ENCODE results near the gene TDRD12. TPM values are rescaled to one million over a fixed set of nuclear protein-coding genes. Genes with fewer than 3 reads are reported as not detected.
"Not testable (repeated sequence)": the region's sequence is repeated elsewhere in the genome, so short reads cannot be mapped to it uniquely, and the experiment has no call there.

Gene TDRD12
- polyA plus RNA-seq, 1 donor (not counting 4 experiments of a cell fraction or from before 2014, with no cell fraction given): 0.04 TPM

DNA sequence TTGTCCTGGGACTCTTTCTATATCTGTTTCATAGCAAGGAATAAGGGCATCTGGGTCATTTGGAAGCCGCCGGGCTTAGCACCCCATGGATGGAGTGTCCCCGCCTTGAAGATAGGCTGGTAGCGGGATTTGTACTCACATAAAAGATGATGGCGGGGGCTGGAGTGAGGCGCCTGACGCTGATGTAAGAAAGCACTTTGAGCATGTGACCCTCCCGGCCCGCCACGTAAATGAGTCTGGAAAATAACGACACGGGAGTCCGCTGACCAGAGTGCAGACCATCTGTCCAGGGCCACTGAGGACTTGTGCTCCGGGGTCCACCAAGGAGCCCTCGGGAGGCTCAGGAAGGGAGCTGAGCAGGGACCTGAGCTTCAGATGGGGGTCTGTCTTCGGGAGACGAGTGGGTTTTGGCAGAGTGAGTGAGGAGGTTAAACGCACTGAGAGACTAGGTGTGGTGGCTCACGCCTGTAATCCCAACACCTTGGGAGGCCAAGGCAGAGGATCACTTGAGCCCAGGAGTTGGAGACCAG lies 124.2 kb downstream of the TDRD12 start:
- TF ChIP-seq CTCF (optimal IDR thresholded peaks at IDR 0.05 in 1 of 3, IDR thresholded peaks at IDR 0.05 in 1 of 3, conservative IDR thresholded peaks at IDR 0.05 in 1 of 3; ENCODE audit: extremely low read depth in 1 of 3, insufficient read depth in 2 of 3, low read length in 3 of 3) (no peak), EZH2 (IDR thresholded peaks at IDR 0.05; ENCODE audit: low read length) (no peak)
- H3K9ac ChIP-seq (ENCODE audit: control insufficient read depth, extremely low read depth, insufficient read depth, low read length): no peak overlapping the region
- no peaks in the 10 kb centered on the region for H3K9me1 ChIP-seq (ENCODE audit: control insufficient read depth, extremely low read depth, insufficient read depth, low read length)
- no peak overlapping the region for H2AFZ ChIP-seq (ENCODE audit: control insufficient read depth, low read length)
- H3K27me3 ChIP-seq (ENCODE audit: control insufficient read depth, extremely low read depth, insufficient read depth, low read length): no peaks in the 10 kb centered on the region
- no peak overlapping the region for H3K4me2 ChIP-seq (ENCODE audit: control insufficient read depth, extremely low read depth, insufficient read depth, low read depth, low read length)
- no peaks in the 10 kb centered on the region for H4K20me1 ChIP-seq (ENCODE audit: control insufficient read depth, extremely low read depth, insufficient read depth, low read length)
- no peaks in the 10 kb centered on the region for H3K9me3 ChIP-seq (ENCODE audit: control insufficient read depth, low read depth, low read length)
- H3K4me3 ChIP-seq (ENCODE audit: control insufficient read depth in 2 of 3, extremely low read depth in 1 of 3, insufficient read depth in 2 of 3, low read depth in 1 of 3, low read length in 3 of 3): no peak overlapping the region
- H3K79me2 ChIP-seq (ENCODE audit: control insufficient read depth, insufficient read depth, low read length): no peaks in the 10 kb centered on the region
- no peaks in the 10 kb centered on the region for H3K4me1 ChIP-seq (ENCODE audit: control insufficient read depth, extremely low read depth, insufficient read depth, low read length)
- H3K27ac ChIP-seq (ENCODE audit: control insufficient read depth, insufficient read depth, low read length): no peak overlapping the region
- H3K36me3 ChIP-seq (ENCODE audit: control insufficient read depth in 2 of 2, extremely low read depth in 1 of 2, insufficient read depth in 2 of 2, low read length in 2 of 2): no peaks in the 10 kb centered on the region
- DNase-seq (ENCODE audit: low read depth, low spot score): no peak
- dilution Hi-C loops (cut with MboI; ENCODE audit: extremely low pct_ligation_motif_present, low sequenced_read_pairs): no loop called here
- no peak for FAIRE-seq

- H3K36me3 ChIP-seq (ENCODE audit: control insufficient read depth in 2 of 2, extremely low read depth in 1 of 2, insufficient read depth in 2 of 2, low read length in 2 of 2); H3K9me3 ChIP-seq (ENCODE audit: control insufficient read depth, low read depth, low read length); dilution Hi-C loops (cut with MboI; ENCODE audit: extremely low pct_ligation_motif_present, low sequenced_read_pairs); H3K27me3 ChIP-seq (ENCODE audit: control insufficient read depth, extremely low read depth, insufficient read depth, low read length); DNase-seq (ENCODE audit: low read depth, low spot score); H3K79me2 ChIP-seq (ENCODE audit: control insufficient read depth, insufficient read depth, low read length); H3K4me2 ChIP-seq (ENCODE audit: control insufficient read depth, extremely low read depth, insufficient read depth, low read depth, low read length); H3K4me3 ChIP-seq (ENCODE audit: control insufficient read depth in 2 of 3, extremely low read depth in 1 of 3, insufficient read depth in 2 of 3, low read depth in 1 of 3, low read length in 3 of 3); H3K27ac ChIP-seq (ENCODE audit: control insufficient read depth, insufficient read depth, low read length); H3K9ac ChIP-seq (ENCODE audit: control insufficient read depth, extremely low read depth, insufficient read depth, low read length); FAIRE-seq; H3K9me1 ChIP-seq (ENCODE audit: control insufficient read depth, extremely low read depth, insufficient read depth, low read length); H3K4me1 ChIP-seq (ENCODE audit: control insufficient read depth, extremely low read depth, insufficient read depth, low read length); H2AFZ ChIP-seq (ENCODE audit: control insufficient read depth, low read length); H4K20me1 ChIP-seq (ENCODE audit: control insufficient read depth, extremely low read depth, insufficient read depth, low read length): not testable (repeated sequence)
Measured at GRCh38 chr19:32848035-32848434, 128.5 kb downstream of the TDRD12 start.

GRCh38 chr19:32852216-32852615 lies 132.6 kb downstream of the TDRD12 start:
- no peaks in the 10 kb centered on the region for H3K27me3 ChIP-seq (ENCODE audit: control insufficient read depth, extremely low read depth, insufficient read depth, low read length)
- dilution Hi-C loops (cut with MboI; ENCODE audit: extremely low pct_ligation_motif_present, low sequenced_read_pairs): no loop called here
- H2AFZ ChIP-seq (ENCODE audit: control insufficient read depth, low read length): no peak overlapping the region
- H3K9me3 ChIP-seq (ENCODE audit: control insufficient read depth, low read depth, low read length): no peaks in the 10 kb centered on the region
- no peak for DNase-seq (ENCODE audit: low read depth, low spot score)
- no peaks in the 10 kb centered on the region for H3K79me2 ChIP-seq (ENCODE audit: control insufficient read depth, insufficient read depth, low read length)
- no peak for FAIRE-seq
- H3K4me1 ChIP-seq (ENCODE audit: control insufficient read depth, extremely low read depth, insufficient read depth, low read length): no peaks in the 10 kb centered on the region
- no peak overlapping the region for H3K27ac ChIP-seq (ENCODE audit: control insufficient read depth, insufficient read depth, low read length)
- no peak overlapping the region for H3K4me2 ChIP-seq (ENCODE audit: control insufficient read depth, extremely low read depth, insufficient read depth, low read depth, low read length)
- no peaks in the 10 kb centered on the region for H3K36me3 ChIP-seq (ENCODE audit: control insufficient read depth in 2 of 2, extremely low read depth in 1 of 2, insufficient read depth in 2 of 2, low read length in 2 of 2)
- no peak overlapping the region for H3K4me3 ChIP-seq (ENCODE audit: control insufficient read depth in 2 of 3, extremely low read depth in 1 of 3, insufficient read depth in 2 of 3, low read depth in 1 of 3, low read length in 3 of 3)
- TF ChIP-seq CTCF (optimal IDR thresholded peaks at IDR 0.05 in 1 of 3, IDR thresholded peaks at IDR 0.05 in 1 of 3, conservative IDR thresholded peaks at IDR 0.05 in 1 of 3; ENCODE audit: extremely low read depth in 1 of 3, insufficient read depth in 2 of 3, low read length in 3 of 3) (no peak), EZH2 (IDR thresholded peaks at IDR 0.05; ENCODE audit: low read length) (no peak)
- no peaks in the 10 kb centered on the region for H3K9me1 ChIP-seq (ENCODE audit: control insufficient read depth, extremely low read depth, insufficient read depth, low read length)
- H4K20me1 ChIP-seq (ENCODE audit: control insufficient read depth, extremely low read depth, insufficient read depth, low read length): no peaks in the 10 kb centered on the region
- H3K9ac ChIP-seq (ENCODE audit: control insufficient read depth, extremely low read depth, insufficient read depth, low read length): no peak overlapping the region

DNA sequence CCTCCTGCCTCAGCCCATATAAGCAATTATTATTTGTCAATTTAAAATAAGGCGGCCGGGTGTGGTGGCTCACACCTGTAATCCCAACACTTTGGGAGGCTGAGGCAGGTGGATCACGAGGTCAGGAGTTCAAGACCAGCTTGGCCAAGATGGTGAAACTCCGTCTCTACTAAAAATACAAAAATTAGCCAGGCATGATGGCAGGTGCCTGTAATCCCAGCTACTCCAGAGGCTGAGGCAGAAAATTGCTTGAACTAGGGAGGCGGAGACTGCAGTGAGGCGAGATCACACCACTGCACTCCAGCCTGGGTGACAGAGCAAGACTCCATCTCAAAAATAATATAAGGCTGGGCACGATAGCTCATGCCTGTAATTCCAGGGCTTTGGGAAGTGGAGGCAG lies 137.3 kb downstream of the TDRD12 start:
- H3K4me3 ChIP-seq (ENCODE audit: control insufficient read depth in 2 of 3, extremely low read depth in 1 of 3, insufficient read depth in 2 of 3, low read depth in 1 of 3, low read length in 3 of 3); dilution Hi-C loops (cut with MboI; ENCODE audit: extremely low pct_ligation_motif_present, low sequenced_read_pairs); H3K9me3 ChIP-seq (ENCODE audit: control insufficient read depth, low read depth, low read length); DNase-seq (ENCODE audit: low read depth, low spot score); H3K36me3 ChIP-seq (ENCODE audit: control insufficient read depth in 2 of 2, extremely low read depth in 1 of 2, insufficient read depth in 2 of 2, low read length in 2 of 2); H3K4me1 ChIP-seq (ENCODE audit: control insufficient read depth, extremely low read depth, insufficient read depth, low read length); H3K27ac ChIP-seq (ENCODE audit: control insufficient read depth, insufficient read depth, low read length); H2AFZ ChIP-seq (ENCODE audit: control insufficient read depth, low read length); H3K9me1 ChIP-seq (ENCODE audit: control insufficient read depth, extremely low read depth, insufficient read depth, low read length); FAIRE-seq; H3K4me2 ChIP-seq (ENCODE audit: control insufficient read depth, extremely low read depth, insufficient read depth, low read depth, low read length); H3K27me3 ChIP-seq (ENCODE audit: control insufficient read depth, extremely low read depth, insufficient read depth, low read length); H4K20me1 ChIP-seq (ENCODE audit: control insufficient read depth, extremely low read depth, insufficient read depth, low read length); H3K9ac ChIP-seq (ENCODE audit: control insufficient read depth, extremely low read depth, insufficient read depth, low read length); H3K79me2 ChIP-seq (ENCODE audit: control insufficient read depth, insufficient read depth, low read length): not testable (repeated sequence)
